HepG2 (cell line): ENCODE measurements around the gene LZTS2. TPM values are rescaled to one million over a fixed set of nuclear protein-coding genes. Genes with fewer than 3 reads are reported as not detected.

Experiments
- BRD4 ChIP-seq: sonication (generic); formaldehyde crosslinking; IDR thresholded peaks from 2 replicates; pipeline ENCODE4 v1.4.0; 2020; ENCODE audit warnings: missing genetic modification reagents
- CCDC6 ChIP-seq: sonication (generic); formaldehyde crosslinking; IDR thresholded peaks from 2 replicates; pipeline ENCODE4 v1.8.1; 2022; ENCODE audit warnings: mild to moderate bottlenecking, missing genetic modification reagents, moderate library complexity
- FOSL1 ChIP-seq: sonication (generic); formaldehyde crosslinking; IDR thresholded peaks from 2 replicates; pipeline ENCODE4 v1.9.0; 2021; ENCODE audit warnings: missing genetic modification reagents, borderline replicate concordance
- IRX3 ChIP-seq: sonication (generic); formaldehyde crosslinking; IDR thresholded peaks from 2 replicates; pipeline ENCODE4 v1.8.1; 2023; ENCODE audit warnings: mild to moderate bottlenecking, low read depth, missing genetic modification reagents, borderline replicate concordance
- JUNB ChIP-seq: sonication (generic); formaldehyde crosslinking; IDR thresholded peaks from 2 replicates; pipeline ENCODE4 v1.8.0; 2022; ENCODE audit warnings: missing genetic modification reagents, mild to moderate bottlenecking, borderline replicate concordance
- KAT8 ChIP-seq: IDR thresholded peaks from 2 replicates; pipeline ENCODE4 v1.6.1; 2016; ENCODE audit warnings: missing genetic modification reagents, missing compliant biosample characterization
- PCBP1 ChIP-seq: fragments of 200-400 bp; formaldehyde crosslinking; IDR thresholded peaks from 2 replicates; pipeline ENCODE4 v1.6.1; 2017; ENCODE audit warnings: mild to moderate bottlenecking, low read depth, low read length, borderline replicate concordance
- SKI ChIP-seq: fragments of 450-650 bp; IDR thresholded peaks from one replicate; pipeline ENCODE4 v1.6.1; 2018; ENCODE audit warnings: mild to moderate bottlenecking; ENCODE audit not compliant: partially characterized antibody
- ZBTB40 ChIP-seq, 2 experiments: fragments of 450-650 bp in 1 of 2; sonication (generic) in 1 of 2; formaldehyde crosslinking in 1 of 2; IDR thresholded peaks; 2 replicates each; pipeline versions ENCODE4 v1.6.1 to v1.8.0; 2016 to 2022; ENCODE audit warnings: antibody characterized with exemption in 1 of 2, mild to moderate bottlenecking in 1 of 2, missing genetic modification reagents in 1 of 2
- ZBTB42 ChIP-seq: sonication (generic); formaldehyde crosslinking; IDR thresholded peaks from 2 replicates; pipeline ENCODE4 v1.5.0; 2020; ENCODE audit warnings: mild to moderate bottlenecking, missing genetic modification reagents
- ZNF18 ChIP-seq: sonication (generic); formaldehyde crosslinking; IDR thresholded peaks from 2 replicates; pipeline ENCODE4 v1.8.0; 2022; ENCODE audit warnings: mild to moderate bottlenecking, missing genetic modification reagents; ENCODE audit not compliant: insufficient replicate concordance
- ZNF383 ChIP-seq: sonication (generic); formaldehyde crosslinking; IDR thresholded peaks from 2 replicates; pipeline ENCODE4 v1.4.0; 2020; ENCODE audit warnings: missing genetic modification reagents, mild to moderate bottlenecking, borderline replicate concordance
- polyA plus RNA-seq, 8 experiments: library from polyadenylated mRNA; depleted of rRNA in 3 of 8; stranded (reverse) in 7 of 8; unstranded in 1 of 8; fragments of >200 nt; fragmentation: Illumina TruSeq in 4 of 8; extraction: Trizol in 4 of 8; gene quantifications; 2 replicates each; pipeline versions ENCODE4 v1.2.1 to v1.2.3, GENCODE V29; 2011 to 2016; ENCODE audit warnings: low read depth in 4 of 8, missing spikeins in 1 of 8, mixed read lengths in 1 of 8; ENCODE audit not compliant: insufficient read depth in 1 of 8
- total RNA-seq, 5 experiments: library from RNA; depleted of rRNA; stranded (reverse); fragments of >200 nt; fragmentation: Illumina TruSeq; extraction: Trizol; gene quantifications; 2 replicates each; pipeline ENCODE4 v1.2.3, GENCODE V29; 2016; ENCODE audit warnings: low read depth in 1 of 5
- TF ChIP-seq, protein P1 (sequence below): IDR thresholded peaks from 2 replicates; pipeline ENCODE4 v1.6.1; 2018; ENCODE audit warnings: missing genetic modification reagents, mild to moderate bottlenecking, missing compliant biosample characterization
- TF ChIP-seq, protein P2 (sequence below): sonication (generic); formaldehyde crosslinking; IDR thresholded peaks from 2 replicates; pipeline ENCODE4 v1.5.0; 2020; ENCODE audit warnings: mild to moderate bottlenecking, missing genetic modification reagents, moderate library complexity

LZTS2 gene
- total and polyA plus RNA-seq, 2 of the 13 experiments (the other 11 are each of a cell fraction or from before 2014, with no cell fraction given), result 43.6 to 65.6 TPM

- TF ChIP-seq ZBTB40 (IDR thresholded peaks at IDR 0.05) (no peak), ZBTB40 (CRISPR knock-in tag; IDR thresholded peaks at IDR 0.05) (no peak), CCDC6 (CRISPR knock-in tag) (no peak), ZBTB42 (CRISPR knock-in tag) (no peak), KAT8 (CRISPR knock-in tag) (0 out of 2 replicates have a peak, but pooled peaks have one; percentile 41), PCBP1 (no peak), ZNF383 (no peak), IRX3 (no peak), SKI (no peak), ZNF18 (no peak), BRD4 (CRISPR knock-in tag) (no peak), FOSL1 (CRISPR knock-in tag) (no peak), JUNB (CRISPR knock-in tag) (no peak)
- TF ChIP-seq, protein P1, sequence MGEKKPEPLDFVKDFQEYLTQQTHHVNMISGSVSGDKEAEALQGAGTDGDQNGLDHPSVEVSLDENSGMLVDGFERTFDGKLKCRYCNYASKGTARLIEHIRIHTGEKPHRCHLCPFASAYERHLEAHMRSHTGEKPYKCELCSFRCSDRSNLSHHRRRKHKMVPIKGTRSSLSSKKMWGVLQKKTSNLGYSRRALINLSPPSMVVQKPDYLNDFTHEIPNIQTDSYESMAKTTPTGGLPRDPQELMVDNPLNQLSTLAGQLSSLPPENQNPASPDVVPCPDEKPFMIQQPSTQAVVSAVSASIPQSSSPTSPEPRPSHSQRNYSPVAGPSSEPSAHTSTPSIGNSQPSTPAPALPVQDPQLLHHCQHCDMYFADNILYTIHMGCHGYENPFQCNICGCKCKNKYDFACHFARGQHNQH (CRISPR knock-in tag), result no peak
- TF ChIP-seq, protein P2, sequence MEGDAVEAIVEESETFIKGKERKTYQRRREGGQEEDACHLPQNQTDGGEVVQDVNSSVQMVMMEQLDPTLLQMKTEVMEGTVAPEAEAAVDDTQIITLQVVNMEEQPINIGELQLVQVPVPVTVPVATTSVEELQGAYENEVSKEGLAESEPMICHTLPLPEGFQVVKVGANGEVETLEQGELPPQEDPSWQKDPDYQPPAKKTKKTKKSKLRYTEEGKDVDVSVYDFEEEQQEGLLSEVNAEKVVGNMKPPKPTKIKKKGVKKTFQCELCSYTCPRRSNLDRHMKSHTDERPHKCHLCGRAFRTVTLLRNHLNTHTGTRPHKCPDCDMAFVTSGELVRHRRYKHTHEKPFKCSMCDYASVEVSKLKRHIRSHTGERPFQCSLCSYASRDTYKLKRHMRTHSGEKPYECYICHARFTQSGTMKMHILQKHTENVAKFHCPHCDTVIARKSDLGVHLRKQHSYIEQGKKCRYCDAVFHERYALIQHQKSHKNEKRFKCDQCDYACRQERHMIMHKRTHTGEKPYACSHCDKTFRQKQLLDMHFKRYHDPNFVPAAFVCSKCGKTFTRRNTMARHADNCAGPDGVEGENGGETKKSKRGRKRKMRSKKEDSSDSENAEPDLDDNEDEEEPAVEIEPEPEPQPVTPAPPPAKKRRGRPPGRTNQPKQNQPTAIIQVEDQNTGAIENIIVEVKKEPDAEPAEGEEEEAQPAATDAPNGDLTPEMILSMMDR (CRISPR knock-in tag), result peak; percentile 62
These were observed 12.2 kb downstream of the LZTS2 start (continued) for GRCh38 chr10:101011517-101012423.
